OCI-LY1 (cell line): ENCODE data around the gene NKX2-3.

Source experiments
- H2AFZ ChIP-seq: fragments of 200-600 bp; sonication (generic), shearing (Covaris generic); 2 replicates; pipeline ENCODE4 v1.6.0; 2014; ENCODE audit warnings: antibody characterized with exemption, mild to moderate bottlenecking, low read length
- H3F3A ChIP-seq: fragments of 200-600 bp; sonication (generic), shearing (Covaris generic); 2 replicates; pipeline ENCODE4 v1.6.0; 2014; ENCODE audit warnings: mild to moderate bottlenecking, antibody characterized with exemption, low read length, moderate library complexity; ENCODE audit not compliant: insufficient read depth
- H3K27ac ChIP-seq: fragments of 200-600 bp; sonication (generic); 2 replicates; pipeline ENCODE4 v1.5.1; 2014; ENCODE audit warnings: low read length, mixed run types, mild to moderate bottlenecking, low read depth; ENCODE audit not compliant: poor library complexity, severe bottlenecking
- H3K27me3 ChIP-seq: fragments of 200-600 bp; sonication (generic); 2 replicates; pipeline ENCODE4 v1.6.0; 2014; ENCODE audit warnings: antibody characterized with exemption, mild to moderate bottlenecking, low read length, moderate library complexity; ENCODE audit not compliant: insufficient read depth
- H3K36me3 ChIP-seq: fragments of 200-600 bp; sonication (generic); 2 replicates; pipeline ENCODE4 v1.6.1; 2014; ENCODE audit warnings: mild to moderate bottlenecking, antibody characterized with exemption, low read length, moderate library complexity, mixed read lengths; ENCODE audit not compliant: insufficient read depth
- H3K4me1 ChIP-seq: fragments of 200-600 bp; sonication (generic); 2 replicates; pipeline ENCODE4 v1.5.1; 2014; ENCODE audit warnings: mild to moderate bottlenecking, low read length, moderate library complexity; ENCODE audit not compliant: insufficient read depth, severe bottlenecking
- H3K4me2 ChIP-seq: fragments of 200-600 bp; sonication (generic), shearing (Covaris generic); 2 replicates; pipeline ENCODE4 v1.6.1; 2014; ENCODE audit warnings: low read length
- H3K4me3 ChIP-seq: fragments of 200-600 bp; sonication (generic); 2 replicates; pipeline ENCODE4 v1.5.1; 2014; ENCODE audit warnings: low read length, low read depth, mild to moderate bottlenecking, mixed read lengths; ENCODE audit not compliant: poor library complexity, severe bottlenecking
- H3K79me2 ChIP-seq: fragments of 200-600 bp; shearing (Covaris generic); 2 replicates; pipeline ENCODE4 v1.6.1; 2016; ENCODE audit warnings: mixed run types, low read length, mixed read lengths; ENCODE audit not compliant: insufficient read depth
- H3K9ac ChIP-seq: fragments of 200-600 bp; sonication (generic), shearing (Covaris generic); 2 replicates; pipeline ENCODE4 v1.6.1; 2014; ENCODE audit warnings: mild to moderate bottlenecking, low read length, mixed read lengths
- H3K9me2 ChIP-seq: fragments of 200-600 bp; sonication (generic), shearing (Covaris generic); 2 replicates; pipeline ENCODE4 v1.6.1; 2014; ENCODE audit warnings: low read depth, mild to moderate bottlenecking, low read length, mixed read lengths
- H3K9me3 ChIP-seq: fragments of 200-600 bp; shearing (Covaris generic); 2 replicates; pipeline ENCODE4 v1.6.1; 2014; ENCODE audit warnings: low read length, mixed read lengths
- H4K20me1 ChIP-seq: fragments of 200-600 bp; sonication (generic), shearing (Covaris generic); 2 replicates; pipeline ENCODE4 v1.6.0; 2016; ENCODE audit warnings: mild to moderate bottlenecking, low read length; ENCODE audit not compliant: insufficient read depth
- CTCF ChIP-seq: fragments of 200-600 bp; sonication (generic), shearing (Covaris generic); IDR thresholded peaks from 2 replicates; pipeline ENCODE4 v1.5.1; 2017; ENCODE audit warnings: mild to moderate bottlenecking, antibody characterized with exemption, low read length, moderate library complexity, mixed read lengths
- EZH2 ChIP-seq: fragments of 200-600 bp; sonication (generic), shearing (Covaris generic); IDR thresholded peaks from 2 replicates; pipeline ENCODE4 v1.8.0; 2017; ENCODE audit warnings: borderline replicate concordance, mixed run types, mild to moderate bottlenecking, antibody characterized with exemption, low read length, moderate library complexity, mixed read lengths

The NKX2-3 gene

GRCh38 chr10:99522470-99523250, 10.1 kb upstream of the NKX2-3 start:
- Histone ChIP-seq H3K4me2 (no peak overlapping the region), H3K4me1 (no peaks in the 10 kb centered on the region), H3K27ac (no peak overlapping the region), H3K9me3 (no peaks in the 10 kb centered on the region), H3K4me3 (no peak overlapping the region), H3K9ac (no peak overlapping the region), H3F3A (no peaks in the 10 kb centered on the region), H3K9me2 (no peaks in the 10 kb centered on the region), H3K36me3 (no peaks in the 10 kb centered on the region), H4K20me1 (no peaks in the 10 kb centered on the region), H3K79me2 (no peaks in the 10 kb centered on the region), H3K27me3 (no peaks in the 10 kb centered on the region), H2AFZ (no peak overlapping the region)
- TF ChIP-seq EZH2 (no peak), CTCF (no peak)

GRCh38 chr10:99523251-99523773, 9.4 kb upstream of the NKX2-3 start:
- Histone ChIP-seq H2AFZ (no peak overlapping the region), H3K4me3 (no peak overlapping the region), H3K4me1 (no peaks in the 10 kb centered on the region), H3K9ac (no peak overlapping the region), H3K79me2 (no peaks in the 10 kb centered on the region), H3K36me3 (no peaks in the 10 kb centered on the region), H3K27ac (no peak overlapping the region), H3K9me2 (no peaks in the 10 kb centered on the region), H3F3A (no peaks in the 10 kb centered on the region), H3K9me3 (no peaks in the 10 kb centered on the region), H3K4me2 (no peak overlapping the region), H3K27me3 (no peaks in the 10 kb centered on the region), H4K20me1 (no peaks in the 10 kb centered on the region)
- TF ChIP-seq CTCF (no peak), EZH2 (no peak)

- H3K27me3 ChIP-seq, result no peaks in the 10 kb centered on the region
- no peaks in the 10 kb centered on the region for H3K79me2 ChIP-seq
- H2AFZ ChIP-seq, result no peak overlapping the region
- no peaks in the 10 kb centered on the region for H3F3A ChIP-seq
- no peaks in the 10 kb centered on the region for H3K4me1 ChIP-seq
- H4K20me1 ChIP-seq, result no peaks in the 10 kb centered on the region
- H3K4me2 ChIP-seq, result no peak overlapping the region
- H3K4me3 ChIP-seq, result no peak overlapping the region
- no peaks in the 10 kb centered on the region for H3K9me2 ChIP-seq
- no peaks in the 10 kb centered on the region for H3K36me3 ChIP-seq
- TF ChIP-seq EZH2 (no peak), CTCF (no peak)
- H3K27ac ChIP-seq, result no peak overlapping the region
- no peaks in the 10 kb centered on the region for H3K9me3 ChIP-seq
- H3K9ac ChIP-seq, result no peak overlapping the region
Observed at GRCh38 chr10:99524050-99524666, 8.6 kb upstream of the NKX2-3 start.
